Activated CD8-positive, alpha-beta memory T cell treated with anti-CD3 and anti-CD28 coated beads, Interleukin-2, amount 50 U/mL, for 48 hours (primary cell): ENCODE data around the gene SLC39A3.
"Not testable (repeated sequence)": the region's sequence is repeated elsewhere in the genome, so short reads cannot be mapped to it uniquely, and the experiment has no call there.

ENCODE experiments used
- DNase-seq: peaks from one replicate; pipeline ENCODE4 v3.0.0-alpha.2; 2020

Gene SLC39A3

DNA sequence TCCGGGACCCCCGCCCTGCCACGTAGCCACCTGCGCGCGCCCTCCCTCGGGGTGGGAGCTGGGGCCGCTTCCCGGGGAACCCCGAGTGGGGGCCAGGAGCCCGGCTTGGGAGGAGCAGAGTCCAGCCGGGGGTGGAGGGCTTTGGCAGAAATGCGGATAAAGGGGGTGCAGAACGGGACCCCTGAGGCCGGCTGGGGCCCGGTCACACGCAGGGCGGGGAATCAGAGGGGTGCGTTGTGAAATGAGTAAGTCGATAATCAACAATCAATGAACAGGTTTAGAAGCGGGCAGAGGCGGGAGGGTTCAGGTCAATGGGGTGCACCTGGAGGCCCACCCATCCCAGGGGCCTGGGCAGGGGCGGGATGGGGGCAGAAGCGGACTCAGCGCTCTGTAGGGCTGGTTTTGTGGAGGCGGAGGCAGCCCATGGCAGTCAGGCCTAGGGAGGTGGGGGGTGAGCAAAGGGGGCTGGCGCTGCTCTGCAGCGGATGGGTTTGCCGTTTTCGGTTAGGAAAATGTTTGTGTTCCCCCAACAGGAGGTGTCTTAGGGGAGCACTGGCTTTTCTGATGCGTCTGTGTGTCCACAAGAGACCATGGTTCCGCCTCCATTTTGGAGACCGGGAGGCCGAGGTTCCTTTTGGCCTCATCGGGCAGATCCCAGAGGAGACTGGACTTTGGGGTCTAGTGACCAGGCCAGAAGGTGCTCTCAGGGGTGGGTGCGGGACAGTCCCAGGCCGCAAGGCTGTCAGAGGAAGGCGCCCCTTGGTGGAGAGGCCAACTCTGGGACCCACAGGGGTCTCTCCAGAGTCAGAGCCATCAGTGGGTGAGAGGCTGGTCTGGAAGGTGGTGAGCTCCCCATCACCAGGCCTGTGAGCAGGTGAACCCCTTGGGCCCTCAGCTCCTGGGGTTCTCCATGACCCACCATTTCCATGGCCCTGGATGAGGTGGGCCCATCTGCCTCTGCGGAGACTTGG is 18.0 kb downstream of the SLC39A3 start:
- no peak for DNase-seq

GRCh38 chr19:2720777-2721569 is 18.8 kb downstream of the SLC39A3 start, which contains the start of gene DIRAS1:
Gene DIRAS1, minus strand, starts transcription at chr19:2721372. Its CDS starts 3,566 bp downstream, at chr19:2717806.
- DNase-seq = no peak

GRCh38 chr19:2719920-2720776 is 19.7 kb downstream of the SLC39A3 start:
- DNase-seq = no peak

- no peak for DNase-seq
Observed at GRCh38 chr19:2719232-2719735, 20.5 kb downstream of the SLC39A3 start.

DNA sequence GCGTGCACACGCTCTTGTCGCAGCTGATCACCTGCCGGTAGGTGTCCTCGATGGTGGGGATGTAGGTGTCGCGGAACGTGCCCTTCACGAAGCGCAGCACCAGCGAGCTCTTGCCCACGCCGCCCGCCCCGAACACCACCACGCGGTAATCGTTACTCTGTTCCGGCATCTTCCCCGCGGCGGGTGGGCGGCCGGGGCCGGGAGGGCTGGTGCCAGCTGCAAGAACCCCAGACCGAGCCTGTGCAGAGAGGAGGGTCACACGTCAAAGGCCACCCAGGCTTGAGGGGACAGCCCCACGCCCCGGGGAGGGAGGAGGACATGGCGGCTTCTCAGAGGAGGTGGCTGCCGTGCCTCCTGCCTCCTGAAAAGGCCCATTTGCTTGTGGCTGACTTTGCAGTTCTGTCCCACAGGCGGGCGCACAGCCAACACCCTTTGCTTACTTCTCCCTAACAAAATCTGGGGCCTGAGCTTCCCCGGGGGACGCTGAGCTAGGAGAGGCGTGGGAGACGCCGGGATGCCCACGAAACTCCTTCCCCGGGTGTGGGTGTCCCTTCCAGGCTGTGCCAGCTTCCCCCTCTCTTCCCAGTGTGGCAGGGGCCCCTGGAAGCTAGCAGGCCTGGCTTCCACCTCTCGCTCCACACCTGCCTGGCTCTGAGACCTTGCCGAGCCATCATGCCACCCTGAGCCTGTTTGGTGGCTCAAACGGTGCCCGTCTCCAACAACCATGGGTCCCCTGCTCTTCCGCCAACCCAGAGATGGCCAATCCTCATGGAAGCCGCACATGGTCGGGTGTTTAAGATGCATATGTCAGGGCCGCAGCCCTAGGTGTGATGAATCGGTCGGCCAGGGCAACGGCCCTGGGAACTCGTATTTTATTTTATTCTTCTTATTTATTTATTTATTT is 21.9 kb downstream of the SLC39A3 start:
- no peak for DNase-seq

DNA sequence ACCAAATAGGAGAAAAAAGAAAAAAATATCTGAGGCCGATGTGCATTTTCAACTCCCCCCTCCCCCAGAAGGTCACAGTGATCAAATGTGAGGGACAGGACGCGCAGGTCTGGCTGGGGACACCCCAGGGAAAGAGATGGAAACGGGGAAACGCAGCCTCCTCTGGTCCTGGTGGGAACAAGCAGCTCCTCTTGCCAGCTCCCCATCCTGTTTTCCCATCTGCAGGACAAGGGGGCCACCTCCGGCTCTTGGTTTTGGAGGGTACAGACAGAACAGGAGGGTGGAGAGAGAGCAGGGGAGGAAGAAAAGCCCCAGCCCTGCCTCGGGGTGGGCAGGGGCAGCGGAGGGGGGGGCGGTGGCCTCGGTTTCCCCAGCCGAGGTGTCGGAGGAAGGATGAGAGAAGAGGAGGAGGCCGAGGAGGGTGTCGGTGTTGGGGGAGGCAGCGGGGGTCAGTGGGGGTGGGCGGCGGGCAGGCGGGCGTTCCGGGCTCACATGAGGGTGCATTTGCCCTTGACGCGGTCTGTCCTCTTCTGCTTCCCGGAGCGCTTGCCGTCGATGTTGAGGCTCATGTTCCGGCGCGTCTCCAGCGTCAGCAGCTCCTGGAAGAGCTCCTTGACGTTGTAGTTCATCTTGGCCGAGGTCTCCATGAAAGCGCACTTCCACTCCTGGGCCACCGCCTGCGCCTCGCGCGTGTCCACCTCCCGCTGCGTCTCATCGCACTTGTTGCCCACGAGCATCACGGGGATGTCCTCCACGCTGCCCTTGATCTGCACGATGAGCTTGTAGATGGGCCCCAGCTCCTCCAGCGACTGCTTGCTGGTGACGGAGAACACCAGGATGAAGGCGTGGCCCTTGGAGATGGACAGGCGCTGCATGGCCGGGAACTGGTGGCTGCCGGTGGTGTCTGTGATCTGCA is 22.8 kb downstream of the SLC39A3 start:
- DNase-seq = no peak

DNA sequence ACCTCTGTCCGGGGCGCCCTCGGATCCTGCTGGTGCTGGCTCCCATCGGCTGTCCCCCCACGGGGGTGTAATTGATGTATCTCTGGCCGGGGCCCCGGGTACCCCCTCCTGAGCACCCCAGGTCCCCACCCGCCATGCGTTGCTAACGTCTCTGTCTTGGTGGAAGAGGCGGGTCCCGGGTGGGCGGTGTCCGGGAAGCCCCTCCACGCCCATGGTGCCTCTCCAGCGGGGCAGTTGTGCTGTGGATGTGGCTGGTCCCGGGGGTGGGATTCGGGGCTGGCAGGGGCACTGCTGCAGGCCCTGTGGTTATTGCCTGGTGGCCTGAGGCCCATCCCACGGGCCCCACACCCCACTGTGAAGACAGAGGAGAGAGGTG is 23.6 kb downstream of the SLC39A3 start:
- no peak for DNase-seq

GRCh38 chr19:2715470-2716274 is 24.1 kb downstream of the SLC39A3 start:
- no peak for DNase-seq

DNA sequence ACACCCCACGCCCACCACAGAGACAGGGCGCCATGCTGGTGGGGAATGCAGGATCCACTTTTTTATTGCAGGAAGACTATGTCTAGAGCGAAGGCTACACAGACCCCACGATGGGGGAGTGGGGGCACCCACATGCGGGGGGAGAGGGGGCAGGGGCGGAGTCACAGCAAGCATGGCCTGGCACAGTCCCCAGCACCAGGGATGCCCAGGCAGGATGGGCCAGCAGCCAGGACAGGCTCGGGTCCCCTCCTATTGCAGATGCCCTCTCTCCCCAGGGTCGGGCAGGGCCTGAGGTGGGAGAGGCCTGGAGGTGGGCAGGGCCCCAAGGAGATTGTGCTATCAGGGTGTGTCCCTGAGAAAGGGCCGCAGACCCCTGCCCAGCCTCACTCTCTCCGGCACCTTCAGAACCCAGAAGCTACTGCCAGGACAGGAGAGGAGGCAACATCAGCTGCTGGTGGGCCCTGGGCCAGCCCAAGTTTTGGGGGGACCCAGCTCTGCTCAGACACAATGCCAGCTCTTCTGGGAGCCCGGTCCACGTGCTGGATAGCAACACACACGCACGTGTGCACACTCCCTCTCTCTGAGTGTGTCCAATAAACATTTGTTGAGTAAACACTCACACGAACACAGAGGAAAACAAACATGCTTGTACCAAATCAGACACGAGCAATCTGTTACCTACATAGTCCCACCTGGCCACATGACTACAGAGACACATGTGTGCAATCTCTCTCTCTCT is 25.1 kb downstream of the SLC39A3 start:
- no peak for DNase-seq

DNA sequence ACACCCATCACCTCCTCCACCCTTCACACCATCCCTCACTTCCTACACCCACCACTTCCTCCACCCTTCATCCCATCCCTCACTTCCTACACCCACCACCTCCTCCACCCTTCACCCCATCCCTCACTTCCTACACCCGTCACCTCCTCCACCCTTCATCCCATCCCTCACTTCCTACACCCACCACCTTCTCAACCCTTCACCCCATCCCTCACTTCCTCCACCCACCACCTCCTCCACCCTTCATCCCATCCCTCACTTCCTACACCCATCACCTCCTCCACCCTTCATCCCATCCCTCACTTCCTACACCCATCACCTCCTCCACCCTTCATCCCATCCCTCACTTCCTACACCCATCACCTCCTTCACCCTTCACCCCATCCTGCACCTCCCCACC is 25.7 kb downstream of the SLC39A3 start:
- not testable (repeated sequence) for DNase-seq

DNA sequence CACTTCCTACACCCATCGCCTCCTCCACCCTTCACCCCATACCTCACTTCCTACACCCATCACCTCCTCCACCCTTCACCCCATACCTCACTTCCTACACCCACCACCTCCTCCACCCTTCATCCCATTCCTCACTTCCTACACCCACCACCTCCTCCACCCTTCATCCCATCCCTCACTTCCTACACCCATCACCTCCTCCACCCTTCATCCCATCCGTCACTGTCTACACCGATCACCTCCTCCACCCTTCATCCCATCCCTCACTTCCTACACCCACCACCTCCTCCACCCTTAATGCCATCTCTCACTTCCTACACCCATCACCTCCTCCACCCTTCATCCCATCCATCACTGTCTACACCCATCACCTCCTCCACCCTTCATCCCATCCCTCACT is 26.6 kb downstream of the SLC39A3 start:
- DNase-seq = not testable (repeated sequence)

DNA sequence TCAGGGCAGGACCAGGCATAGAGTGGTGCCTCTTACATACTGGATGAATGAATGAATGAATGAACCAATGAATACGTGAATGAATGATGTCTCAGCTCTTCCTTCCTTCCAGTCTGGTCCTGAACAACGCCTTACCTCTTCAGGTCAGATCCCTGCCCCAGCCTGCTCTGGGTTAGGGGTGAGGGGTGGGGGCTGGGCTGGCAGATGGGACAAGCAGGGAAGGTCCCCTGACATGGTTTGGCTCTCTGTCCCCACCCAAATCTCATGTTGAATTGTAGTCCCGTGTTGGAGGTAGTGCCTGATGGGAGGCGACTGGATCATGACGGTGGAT is 28.0 kb downstream of the SLC39A3 start:
- no peak for DNase-seq

DNA sequence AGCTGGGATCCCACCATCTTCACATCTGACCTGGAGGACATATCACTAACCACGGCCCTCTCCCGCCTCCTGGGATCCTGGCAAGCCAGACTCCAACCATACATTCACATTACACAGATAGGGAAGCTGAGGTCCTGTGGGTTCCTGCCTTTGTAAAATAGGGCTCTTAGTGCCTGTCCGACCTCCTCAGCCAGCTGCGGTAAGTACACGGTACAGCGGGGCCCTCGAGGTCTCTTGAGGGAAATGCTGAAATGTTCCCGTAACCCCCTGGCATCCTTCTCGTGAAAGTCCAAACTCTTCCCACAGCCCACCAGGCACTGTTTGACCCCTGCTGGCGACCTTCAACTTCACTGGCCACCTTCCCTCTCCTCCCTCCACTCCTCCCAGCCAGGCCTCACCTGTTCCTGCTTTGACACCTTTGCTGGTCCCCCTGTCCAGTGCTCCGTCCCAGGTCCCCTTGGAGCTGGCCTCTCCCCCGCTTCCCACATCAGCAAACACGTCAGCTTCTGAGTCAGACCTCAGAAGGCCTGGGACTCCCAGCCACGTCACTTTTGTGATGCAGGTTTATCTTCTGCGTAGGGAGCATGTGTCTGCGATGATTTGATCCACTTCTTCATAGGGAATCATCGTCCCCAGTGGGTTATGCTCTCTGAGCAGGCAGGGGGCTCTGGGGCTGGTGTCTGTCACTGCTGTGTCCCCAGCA is 28.5 kb downstream of the SLC39A3 start:
- DNase-seq = no peak

DNA sequence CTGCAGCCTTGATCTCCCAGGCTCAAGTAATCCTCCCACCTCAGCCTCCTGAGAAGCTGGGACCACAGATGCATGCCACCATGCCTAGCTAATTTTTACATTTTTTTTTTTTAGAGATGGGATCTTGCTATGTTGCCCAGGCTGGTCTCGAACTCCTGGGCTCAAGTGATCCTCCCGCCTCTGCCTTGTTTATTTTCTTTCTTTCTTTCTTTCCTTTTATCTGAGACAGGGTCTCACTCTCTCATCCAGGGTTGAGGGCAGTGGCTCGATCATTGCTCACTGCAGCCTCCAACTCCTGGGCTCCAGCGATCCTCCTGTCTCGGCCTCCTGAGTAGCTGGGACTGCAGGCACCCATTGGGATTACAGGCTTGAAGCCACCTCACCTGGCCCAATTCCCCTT is 33.6 kb downstream of the SLC39A3 start:
- DNase-seq = no peak

GRCh38 chr19:2703691-2704216 is 36.1 kb downstream of the SLC39A3 start:
- no peak for DNase-seq

GRCh38 chr19:2703077-2703437 is 36.8 kb downstream of the SLC39A3 start:
- DNase-seq = no peak

DNA sequence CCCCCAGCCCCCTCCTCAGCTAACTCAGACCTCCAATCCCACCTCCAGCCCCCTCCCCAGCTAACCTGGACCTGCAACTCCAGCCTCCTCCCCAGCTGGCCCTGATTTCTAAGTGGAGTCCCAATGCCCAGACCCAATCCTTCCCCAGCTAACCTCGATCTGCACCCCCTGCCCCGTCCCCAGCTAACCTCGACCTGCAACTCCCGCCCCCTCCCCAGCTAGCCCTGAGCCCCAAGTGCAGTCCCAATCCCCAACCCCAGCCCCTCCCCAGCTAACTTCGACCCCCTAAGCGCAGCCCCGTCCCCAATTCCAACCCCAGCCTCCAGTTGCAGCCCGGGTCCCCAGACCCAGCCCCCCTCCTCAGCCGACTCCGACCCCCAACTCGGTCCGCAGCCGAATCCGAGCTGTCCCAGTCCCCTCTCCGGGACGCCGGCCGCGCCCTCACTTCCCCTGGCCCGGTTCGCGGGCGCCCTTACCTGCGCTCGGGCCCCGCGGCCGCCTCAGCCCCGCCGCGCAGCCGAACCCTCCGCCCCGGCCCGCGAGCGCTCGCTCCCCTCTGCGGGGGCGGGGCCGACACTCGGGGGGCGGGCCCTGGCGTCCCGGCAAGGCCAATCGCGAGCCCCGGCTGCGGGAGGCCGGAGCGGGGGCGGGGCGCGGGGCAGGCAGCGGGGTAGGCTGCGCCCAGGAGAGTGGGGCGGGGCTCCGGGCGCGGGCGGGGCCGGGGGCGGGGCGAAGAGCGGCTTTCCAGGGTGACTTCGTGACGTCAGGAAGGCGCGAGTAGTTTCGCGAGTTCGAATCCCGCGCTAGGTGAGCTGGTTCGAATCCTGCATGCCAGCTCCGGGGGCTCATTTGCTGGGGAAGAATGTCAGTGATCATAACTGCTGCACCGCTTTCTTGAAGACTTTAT is 37.4 kb downstream of the SLC39A3 start, which contains the start of gene GNG7:
GNG7 (minus strand) TSS at position 525 of the 907 bp plus-strand sequence. CDS start 182,006 bp downstream, outside the sequence.
- DNase-seq = peak; percentile 97
